K562 (cell line): ENCODE results near the gene GPR108. TPM values are rescaled to one million over a fixed set of nuclear protein-coding genes. Genes with fewer than 3 reads are reported as not detected.

Experiments used
- BRD9 ChIP-seq: fragments of 450-650 bp; IDR thresholded peaks from 2 replicates; pipeline ENCODE4 v1.6.1; 2018; ENCODE audit warnings: low read depth; ENCODE audit not compliant: partially characterized antibody
- CREBBP ChIP-seq: IDR thresholded peaks from one replicate; pipeline ENCODE4 v1.6.1; 2012; ENCODE audit warnings: low read depth, mild to moderate bottlenecking, control low read depth, inconsistent platforms, low read length
- CUX1 ChIP-seq: fragments of 200-800 bp; sonication (Bioruptor generic); IDR thresholded peaks from 2 replicates; pipeline ENCODE4 v1.6.1; 2016; ENCODE audit warnings: missing genetic modification characterization, missing compliant biosample characterization
- ELF4 ChIP-seq: fragments of 450-650 bp; formaldehyde crosslinking; IDR thresholded peaks from 2 replicates; pipeline ENCODE4 v1.4.0; 2022; ENCODE audit warnings: missing genetic modification characterization
- KAT2B ChIP-seq: IDR thresholded peaks from one replicate; pipeline ENCODE4 v1.6.1; 2012; ENCODE audit warnings: low read depth, mild to moderate bottlenecking, control low read depth, inconsistent platforms, low read length, moderate library complexity
- PHB2 ChIP-seq: fragments of 450-650 bp; IDR thresholded peaks from 2 replicates; pipeline ENCODE4 v1.6.1; 2017; ENCODE audit warnings: low read depth
- PHF21A ChIP-seq: fragments of 450-650 bp; IDR thresholded peaks from 2 replicates; pipeline ENCODE4 v1.6.1; 2017; ENCODE audit warnings: low read depth, borderline replicate concordance
- POLR2G ChIP-seq: fragments of 200-400 bp; formaldehyde crosslinking; IDR thresholded peaks from 2 replicates; pipeline ENCODE4 v1.6.1; 2017; ENCODE audit warnings: low read depth, mild to moderate bottlenecking, antibody characterized with exemption, low read length, moderate library complexity
- RBM15 ChIP-seq: fragments of 200-400 bp; formaldehyde crosslinking; IDR thresholded peaks from 2 replicates; pipeline ENCODE4 v1.6.1; 2018; ENCODE audit warnings: mild to moderate bottlenecking, low read length, moderate library complexity; ENCODE audit not compliant: insufficient read depth
- RREB1 ChIP-seq: fragments of 250-450 bp; sonication (Bioruptor Pico); IDR thresholded peaks from 2 replicates; pipeline ENCODE4 v1.4.0; 2020
- SIRT6 ChIP-seq: IDR thresholded peaks from one replicate; pipeline ENCODE4 v1.6.1; 2012; ENCODE audit warnings: low read depth, mild to moderate bottlenecking, control low read depth, inconsistent platforms, low read length, moderate library complexity
- SRSF3 ChIP-seq: fragments of 200-400 bp; formaldehyde crosslinking; IDR thresholded peaks from 2 replicates; pipeline ENCODE4 v1.6.1; 2016; ENCODE audit warnings: mild to moderate bottlenecking, low read length, moderate library complexity; ENCODE audit not compliant: insufficient read depth
- U2AF2 ChIP-seq: fragments of 200-400 bp; formaldehyde crosslinking; optimal IDR thresholded peaks from 2 replicates; pipeline ENCODE3; 2017; ENCODE audit warnings: low read depth, mild to moderate bottlenecking, low read length
- ZNF121 ChIP-seq: sonication (generic); formaldehyde crosslinking; conservative IDR thresholded peaks from 2 replicates; pipeline ENCODE4 v1.8.0; 2022; ENCODE audit warnings: missing genetic modification reagents
- ZNF197 ChIP-seq: fragments of 200-800 bp; sonication (Bioruptor generic); IDR thresholded peaks from 2 replicates; pipeline ENCODE4 v1.6.1; 2016; ENCODE audit warnings: low read depth, missing genetic modification characterization, missing compliant biosample characterization
- ZNF778 ChIP-seq: fragments of 450-650 bp; formaldehyde crosslinking; IDR thresholded peaks from 2 replicates; pipeline ENCODE4 v1.4.0; 2020; ENCODE audit warnings: mild to moderate bottlenecking, moderate library complexity
- polyA plus RNA-seq, 8 experiments: library from polyadenylated mRNA; depleted of rRNA in 4 of 8; stranded (reverse) in 5 of 8; unstranded in 3 of 8; fragments of >200 nt; fragmentation: Nextera tagmentation in 2 of 8; fragmentation: Illumina TruSeq in 1 of 8; extraction: Ambion mirVana in 2 of 8; extraction: Trizol in 1 of 8; gene quantifications; 2 replicates each; pipeline versions ENCODE4 v1.2.1 to v1.2.3, GENCODE V29; 2011 to 2014; ENCODE audit warnings: inconsistent platforms in 1 of 8, missing spikeins in 1 of 8
- total RNA-seq, 7 experiments: library from RNA; depleted of rRNA in 6 of 7; stranded (reverse); fragments of >200 nt in 6 of 7; fragmentation: Illumina TruSeq in 2 of 7; extraction: Trizol in 2 of 7; gene quantifications; 2 replicates each; pipeline versions ENCODE4 v1.2.1 to v1.2.3, GENCODE V29; 2011 to 2021; ENCODE audit warnings: low replicate concordance in 1 of 7

The GPR108 gene
- total and polyA plus RNA-seq, 9 of the 15 experiments (the other 6 are each of a cell fraction or from before 2014, with no cell fraction given): 2.4 to 33.2 (median 24.4) TPM

GRCh38 chr19:6739883-6740588 is 2.7 kb upstream of the GPR108 start (continued):
- TF ChIP-seq CUX1 (CRISPR knock-in tag) (no peak), KAT2B (no peak), POLR2G (peak; percentile 40; the same call in 1 of the 2 replicates), U2AF2 (no peak), SIRT6 (no peak), ZNF121 (CRISPR knock-in tag) (no peak), RBM15 (no peak), RREB1 (no peak), CREBBP (no peak), ZNF197 (CRISPR knock-in tag) (no peak), ZNF778 (CRISPR knock-in tag) (no peak), ELF4 (CRISPR knock-in tag) (no peak), BRD9 (no peak), SRSF3 (no peak), PHF21A (no peak), PHB2 (no peak)
